MV-4-11 (cell line): ENCODE data around the gene PIK3AP1.
A peak's percentile ranks its signal among the peaks of the same experiment; 100 is the strongest.
"Not testable (repeated sequence)": the region's sequence is repeated elsewhere in the genome, so short reads cannot be mapped to it uniquely, and the experiment has no call there.

ENCODE experiments used
- DNase-seq: peaks from one replicate; lab custom pipeline; 2025; lab: John Stamatoyannopoulos, UW

The PIK3AP1 gene

DNA sequence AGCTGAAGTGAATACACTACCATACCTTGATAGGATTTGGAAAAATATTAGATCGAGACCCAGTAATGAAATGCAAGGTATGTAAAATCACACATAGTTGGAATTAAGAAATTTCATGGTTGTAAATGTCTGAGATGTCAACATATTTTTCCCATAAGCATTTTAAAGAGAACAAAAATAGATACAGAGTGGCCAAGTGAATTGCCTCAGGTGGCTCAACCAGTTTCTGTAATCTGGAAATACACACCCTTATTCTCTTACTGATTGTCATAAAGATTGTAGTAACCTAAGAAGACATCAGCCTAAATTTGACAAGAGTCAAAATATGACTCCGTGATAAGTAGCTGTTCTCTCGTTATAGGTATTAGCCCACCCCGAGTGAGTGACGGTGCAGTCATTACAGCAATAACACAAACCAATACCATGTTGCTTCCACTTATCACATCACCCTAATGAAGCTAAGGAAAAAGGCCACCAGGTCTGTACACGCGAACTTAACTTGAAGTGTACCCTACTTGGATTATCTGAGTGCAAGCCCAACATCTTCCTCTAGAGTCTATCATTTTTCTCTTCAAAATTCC, 23.4 kb downstream of the PIK3AP1 start:
- DNase-seq, result no peak

- no peak for DNase-seq
Measured at GRCh38 chr10:96695975-96696634, 24.2 kb downstream of the PIK3AP1 start.

DNA sequence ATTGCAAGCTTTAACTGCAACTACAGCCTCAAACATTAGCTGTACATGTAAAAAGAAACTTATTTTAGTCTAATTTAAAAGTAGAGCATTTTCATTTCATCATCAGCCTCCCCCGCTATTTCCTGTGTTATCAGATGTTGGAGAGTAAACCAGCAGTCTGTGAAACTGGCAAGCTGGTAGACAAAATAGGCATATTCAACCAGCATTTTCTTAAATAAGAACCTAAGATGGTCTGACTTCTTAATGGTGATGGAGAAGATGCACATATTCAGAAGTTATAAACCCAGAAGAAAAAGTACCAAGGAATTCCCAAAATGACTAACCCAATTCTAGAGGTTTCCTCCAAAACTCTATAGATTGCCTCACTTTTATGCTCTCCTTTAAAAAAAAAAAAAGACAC, 24.9 kb downstream of the PIK3AP1 start:
- peak; percentile 37 for DNase-seq

DNA sequence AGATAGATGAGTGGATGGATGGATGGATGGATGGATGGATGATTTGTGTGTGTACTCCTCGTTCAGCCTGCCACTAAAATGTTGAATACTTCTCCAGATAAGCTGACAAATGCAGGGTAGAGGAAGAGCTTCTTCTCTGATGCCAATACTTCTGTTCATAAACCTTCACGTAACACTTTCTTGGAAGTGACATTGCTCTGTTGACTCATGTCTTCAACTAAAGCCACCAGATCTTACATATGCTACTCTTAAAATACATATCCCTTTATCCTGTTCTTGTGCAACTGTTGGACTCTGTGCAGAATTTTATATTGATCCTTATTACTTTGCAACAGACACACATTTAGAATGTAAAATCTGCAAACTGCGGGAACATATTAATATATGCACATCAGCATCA, 26.9 kb downstream of the PIK3AP1 start:
- DNase-seq, result peak; percentile 56

- no peak for DNase-seq
Measured at GRCh38 chr10:96692427-96692826, 27.9 kb downstream of the PIK3AP1 start.

DNA sequence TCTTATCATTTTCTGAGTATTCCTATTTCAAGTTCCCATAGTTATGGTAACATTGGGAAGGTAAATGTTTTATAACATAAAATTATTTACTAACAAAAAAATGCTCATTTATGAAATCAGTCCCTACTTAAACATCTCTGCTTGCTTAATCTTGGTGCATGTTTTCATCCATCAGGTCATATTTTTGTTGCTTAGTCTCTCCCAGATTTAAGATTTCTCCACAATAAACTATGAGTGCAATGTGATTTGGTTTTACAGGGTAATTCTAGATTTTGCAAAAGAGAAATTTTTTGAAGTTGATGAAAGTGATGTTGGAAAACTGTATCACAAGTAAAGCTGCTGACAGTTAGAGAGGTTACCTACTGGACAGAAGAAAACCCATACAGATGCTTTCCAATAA, 28.6 kb downstream of the PIK3AP1 start:
- DNase-seq, result no peak

GRCh38 chr10:96690755-96691730, 29.3 kb downstream of the PIK3AP1 start:
- peak; percentile 57 for DNase-seq

DNA sequence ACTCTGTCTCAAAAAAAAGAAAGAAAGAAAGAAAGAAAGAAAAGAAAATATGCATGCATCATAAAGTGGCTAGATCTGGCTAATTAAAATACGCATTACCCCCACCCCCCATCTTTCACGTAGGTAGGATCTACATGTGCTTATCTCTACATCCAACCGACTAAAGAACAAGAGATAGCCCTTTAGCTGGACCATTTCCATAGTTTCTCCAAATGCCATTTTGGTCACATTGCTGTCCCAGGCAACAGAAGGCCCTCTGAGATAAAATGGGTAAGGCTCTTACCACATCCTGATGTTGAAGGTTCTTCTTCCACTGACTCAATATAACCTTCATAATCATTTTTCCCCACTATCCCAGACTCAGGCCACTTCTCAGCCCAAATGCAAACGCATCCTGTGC, 31.5 kb downstream of the PIK3AP1 start:
- DNase-seq, result no peak

DNA sequence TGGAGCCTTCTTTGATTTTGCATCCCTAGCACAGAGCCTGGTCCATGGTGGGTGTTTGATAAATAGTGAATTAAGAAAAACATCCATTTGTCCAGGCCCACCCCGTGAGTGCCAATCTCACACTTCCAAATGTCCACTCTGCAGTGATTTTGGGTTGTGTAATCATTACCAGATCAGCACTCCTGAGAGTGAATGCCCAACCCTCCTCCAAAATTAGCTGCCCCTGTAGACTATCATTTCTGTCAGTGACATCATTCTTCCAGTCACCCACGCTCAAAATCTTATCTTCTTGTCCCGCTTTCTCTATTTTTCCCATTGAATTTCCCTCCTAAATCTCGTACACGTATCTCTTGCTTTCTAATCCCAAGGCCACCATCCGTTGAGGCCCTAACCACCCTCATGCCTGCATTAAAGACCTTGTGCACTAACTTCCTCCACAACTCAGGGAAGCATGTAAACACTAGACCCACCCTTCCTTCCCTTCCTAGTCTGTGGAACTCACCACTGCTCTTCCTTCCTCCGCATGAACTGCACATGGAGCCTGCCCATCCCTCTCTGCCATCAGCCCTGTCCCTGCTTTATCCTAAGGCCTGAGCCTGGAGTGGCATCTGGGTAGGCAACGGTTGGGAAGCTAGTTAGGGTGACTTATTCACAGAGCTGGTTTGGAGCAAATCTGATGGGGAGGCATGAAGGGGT, 32.8 kb downstream of the PIK3AP1 start:
- no peak for DNase-seq

DNA sequence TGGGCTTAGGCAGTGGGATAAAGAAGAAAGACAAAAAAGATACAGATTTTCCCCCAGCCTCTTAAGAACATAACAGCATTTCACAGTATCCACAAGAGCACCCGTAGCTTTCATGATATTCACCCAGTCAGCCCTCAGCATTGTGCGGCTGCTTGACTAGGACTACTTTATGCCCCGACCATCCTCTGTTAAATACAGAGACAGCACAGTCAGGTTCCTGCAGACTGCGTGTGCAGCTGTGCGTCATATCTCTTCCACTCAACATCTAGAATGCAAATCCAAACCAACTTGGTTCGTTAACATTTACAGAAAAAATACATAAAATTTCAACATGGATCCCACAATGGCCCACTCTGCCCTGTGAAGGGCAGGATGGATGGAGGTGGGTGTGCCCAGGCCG, 33.8 kb downstream of the PIK3AP1 start:
- no peak for DNase-seq

DNA sequence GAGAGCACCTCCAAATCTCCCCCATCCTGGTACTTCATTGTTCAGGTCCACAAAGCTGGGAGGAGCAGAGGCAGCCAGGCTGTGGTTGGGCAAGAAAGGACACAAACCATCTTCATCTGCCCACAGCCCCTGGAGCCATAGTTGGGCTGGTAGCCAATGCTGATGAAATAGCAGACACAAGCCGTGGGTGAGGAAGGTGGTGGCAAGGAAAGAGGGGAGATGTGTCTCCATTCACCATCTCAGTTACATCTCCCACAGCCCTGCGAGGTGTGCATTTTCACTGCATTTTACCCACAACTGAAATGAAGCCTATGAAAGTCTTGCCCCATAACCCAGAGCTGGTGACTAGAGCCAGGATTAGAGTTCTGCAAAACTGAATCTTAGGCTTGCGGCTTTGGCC, 35.0 kb downstream of the PIK3AP1 start:
- peak; percentile 49 for DNase-seq

GRCh38 chr10:96684826-96685225, 35.5 kb downstream of the PIK3AP1 start:
- no peak for DNase-seq

- DNase-seq, result no peak
Measured at GRCh38 chr10:96683710-96684109, 36.6 kb downstream of the PIK3AP1 start.

GRCh38 chr10:96683065-96683464, 37.2 kb downstream of the PIK3AP1 start:
- DNase-seq, result no peak

DNA sequence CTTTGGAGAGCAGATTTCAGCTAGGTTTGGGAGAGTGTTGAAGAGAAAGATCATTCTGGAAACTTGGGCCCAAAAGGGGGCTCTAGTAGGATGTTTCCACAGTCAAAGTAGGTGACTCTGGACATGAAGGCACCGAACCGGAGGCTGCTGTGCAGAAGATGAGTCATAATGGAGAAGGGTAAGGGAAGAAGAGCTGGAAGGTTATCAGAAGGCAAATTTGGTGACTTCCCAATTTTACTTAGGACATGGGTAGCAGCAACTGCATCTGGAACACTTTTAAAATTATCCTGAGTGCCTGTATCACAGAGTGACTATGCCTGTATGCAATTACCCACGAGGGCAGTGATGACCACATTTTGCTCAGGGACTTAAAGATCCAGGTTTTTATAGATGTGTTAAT, 38.8 kb downstream of the PIK3AP1 start:
- DNase-seq, result peak; percentile 14

GRCh38 chr10:96680463-96680862, 39.9 kb downstream of the PIK3AP1 start:
- DNase-seq, result not testable (repeated sequence)

DNA sequence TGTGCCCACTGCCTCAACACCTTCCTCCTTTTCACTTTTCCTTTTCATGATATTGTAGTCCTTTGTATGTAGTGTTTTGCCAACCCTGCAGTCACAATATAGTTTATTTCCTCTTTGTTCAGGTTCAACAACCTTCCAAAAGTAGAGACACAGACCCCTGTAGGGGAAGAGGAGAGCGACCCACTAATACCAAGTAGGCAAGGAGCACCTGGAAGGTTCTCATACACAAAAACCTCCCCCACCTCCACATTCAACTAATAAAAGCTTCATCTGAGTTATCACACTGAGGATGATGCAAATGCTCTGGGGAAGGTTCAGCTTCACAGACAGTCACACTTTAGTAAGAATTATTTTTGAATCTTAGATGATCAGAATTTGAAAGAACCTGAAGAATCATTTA, 41.6 kb downstream of the PIK3AP1 start:
- no peak for DNase-seq

DNA sequence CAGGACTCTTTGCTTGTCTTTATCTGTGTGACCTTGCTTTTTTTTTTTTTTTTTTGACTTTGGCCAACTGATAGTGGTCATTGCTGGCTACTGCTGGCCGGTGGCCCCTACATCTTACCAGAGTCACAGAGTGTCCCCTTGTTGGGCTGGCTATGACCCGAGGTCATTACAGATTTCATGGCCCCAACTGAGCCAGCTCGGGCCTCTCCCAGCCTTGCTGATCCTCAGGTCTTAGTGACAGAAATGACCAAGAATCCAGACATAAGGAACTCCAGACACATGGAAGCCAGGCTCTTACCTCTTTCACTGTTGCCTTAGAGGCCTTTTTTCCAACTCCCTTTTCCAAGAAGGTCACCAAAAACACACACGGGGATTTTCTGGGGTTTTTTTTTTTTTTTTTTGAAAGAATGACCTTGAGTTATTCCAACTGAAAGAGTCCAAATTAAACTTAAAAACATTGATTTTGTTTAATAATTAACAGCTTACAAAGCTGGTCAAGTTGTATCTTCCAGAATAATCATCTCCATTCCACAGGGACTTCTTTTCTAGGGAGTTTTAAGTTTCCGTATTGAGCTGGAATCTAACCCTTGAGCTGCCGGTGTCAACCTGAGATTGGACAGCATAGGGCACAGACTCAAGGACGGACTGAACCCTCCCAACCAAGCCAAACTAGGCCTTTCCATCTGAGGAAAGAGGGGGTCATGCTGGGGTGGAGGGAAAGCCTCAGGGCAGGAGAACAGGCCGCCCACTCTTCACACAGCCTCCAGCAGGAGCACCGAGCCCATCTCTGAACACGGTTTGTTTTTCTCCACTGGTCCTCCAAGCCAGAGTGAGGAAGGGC, 43.8 kb downstream of the PIK3AP1 start:
- DNase-seq, result no peak

DNA sequence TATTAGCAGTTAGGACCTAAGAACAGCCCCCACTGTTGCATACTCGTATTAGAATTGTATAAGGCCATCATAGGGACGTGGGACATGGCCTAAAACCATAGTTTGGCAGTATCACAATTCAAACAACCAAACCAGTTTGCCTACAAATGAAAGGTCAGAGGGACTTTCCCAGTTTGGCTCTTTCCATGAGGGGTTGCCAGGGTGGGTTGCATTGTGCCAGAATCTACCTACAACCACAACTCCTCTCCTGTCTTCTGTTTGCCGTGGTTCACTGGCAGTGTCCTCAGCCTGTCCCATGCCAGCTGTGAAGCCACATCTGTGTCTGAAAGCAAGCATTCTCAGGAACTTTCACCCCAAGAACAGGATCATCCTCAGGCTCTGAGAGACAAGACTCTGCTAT, 44.5 kb downstream of the PIK3AP1 start:
- no peak for DNase-seq

DNA sequence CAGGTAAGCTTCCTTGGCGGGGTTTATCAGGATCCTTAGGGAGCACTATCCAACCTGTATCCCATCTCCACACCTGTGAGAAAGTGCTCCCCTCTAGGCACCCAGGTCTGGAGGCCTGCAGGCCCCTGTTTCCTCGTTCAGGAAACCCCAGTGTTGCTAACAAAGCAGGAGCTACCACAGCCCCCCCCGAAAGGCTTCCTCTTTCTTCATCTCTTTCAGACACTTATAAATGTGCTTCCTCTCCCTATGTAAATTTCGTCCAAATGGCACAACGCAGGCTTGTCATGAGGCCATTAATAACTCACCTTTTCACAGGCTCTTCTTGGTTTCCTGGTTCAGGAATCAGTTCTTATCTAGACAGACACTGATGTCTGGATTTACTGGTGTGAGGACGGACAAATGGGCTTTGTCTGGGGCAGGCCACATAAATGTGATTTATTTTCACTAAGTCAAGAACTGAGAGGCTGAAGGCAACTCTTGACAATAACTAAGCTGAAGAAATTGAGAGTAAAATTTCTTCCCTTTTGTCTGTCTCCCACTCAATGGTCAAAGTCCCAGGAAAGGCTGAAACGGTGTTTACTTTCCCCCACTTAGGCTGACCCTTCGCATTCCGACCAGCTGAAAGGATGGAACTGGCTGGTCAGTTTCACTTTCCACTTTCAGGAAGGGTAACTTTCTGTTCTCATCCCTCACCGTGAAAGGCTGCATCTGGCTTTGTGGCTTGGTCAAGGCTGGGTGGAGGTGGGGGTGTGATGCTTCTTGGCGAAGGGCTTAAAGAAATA, 46.8 kb downstream of the PIK3AP1 start:
- peak; percentile 86 for DNase-seq
